ENCODE measurements around the gene ODC1.

The ODC1 gene

GRCh38 chr2:10410823-10411437, 37.2 kb downstream of the ODC1 start:
- no peak overlapping the region for H3K4me3 ChIP-seq (ENCODE audit: low read depth, low read length)
- TF ChIP-seq MAX (IDR thresholded peaks at IDR 0.05; ENCODE audit: low read depth, low read length) (no peak), MYC (IDR thresholded peaks at IDR 0.05; ENCODE audit: low read depth, low read length) (no peak), POLR2A (IDR thresholded peaks at IDR 0.05; ENCODE audit: extremely low read depth, insufficient read length) (no peak), CTCF (IDR thresholded peaks at IDR 0.05; ENCODE audit: low read depth, low read length) (no peak)
- DNase-seq (ENCODE audit: low read depth) = no peak

GRCh38 chr2:10410001-10410822, 37.9 kb downstream of the ODC1 start:
- peak; percentile 90 for DNase-seq (ENCODE audit: low read depth)
- TF ChIP-seq POLR2A (IDR thresholded peaks at IDR 0.05; ENCODE audit: extremely low read depth, insufficient read length) (no peak), MAX (IDR thresholded peaks at IDR 0.05; ENCODE audit: low read depth, low read length) (0 out of 2 replicates have a peak, but pooled peaks have one; percentile 22), MYC (IDR thresholded peaks at IDR 0.05; ENCODE audit: low read depth, low read length) (peak; percentile 48; the same call in 1 of the 2 replicates), CTCF (IDR thresholded peaks at IDR 0.05; ENCODE audit: low read depth, low read length) (no peak)
- no peak overlapping the region for H3K4me3 ChIP-seq (ENCODE audit: low read depth, low read length)

GRCh38 chr2:10408649-10409579, 39.2 kb downstream of the ODC1 start:
- H3K4me3 ChIP-seq (ENCODE audit: low read depth, low read length) = peak overlapping the region; percentile 21
- peak; percentile 88 for DNase-seq (ENCODE audit: low read depth)
- TF ChIP-seq CTCF (IDR thresholded peaks at IDR 0.05; ENCODE audit: low read depth, low read length) (peak; percentile 97), MAX (IDR thresholded peaks at IDR 0.05; ENCODE audit: low read depth, low read length) (peak; percentile 67), POLR2A (IDR thresholded peaks at IDR 0.05; ENCODE audit: extremely low read depth, insufficient read length) (no peak)

- no peak overlapping the region for H3K4me3 ChIP-seq (ENCODE audit: low read depth, low read length)
- TF ChIP-seq POLR2A (IDR thresholded peaks at IDR 0.05; ENCODE audit: extremely low read depth, insufficient read length) (no peak), CTCF (IDR thresholded peaks at IDR 0.05; ENCODE audit: low read depth, low read length) (no peak), MAX (IDR thresholded peaks at IDR 0.05; ENCODE audit: low read depth, low read length) (0 out of 2 replicates have a peak, but pooled peaks have one; percentile 23), MYC (IDR thresholded peaks at IDR 0.05; ENCODE audit: low read depth, low read length) (peak; percentile 4; the same call in 1 of the 2 replicates)
- peak; percentile 97 for DNase-seq (ENCODE audit: low read depth)
Observed at GRCh38 chr2:10407841-10408648, 40.1 kb downstream of the ODC1 start.

GRCh38 chr2:10407432-10407831, 40.7 kb downstream of the ODC1 start:
- no peak for TF ChIP-seq CTCF (IDR thresholded peaks at IDR 0.05; ENCODE audit: low read depth, low read length)
- no peak for TF ChIP-seq MYC (IDR thresholded peaks at IDR 0.05; ENCODE audit: low read depth, low read length)
- no peak for TF ChIP-seq MAX (IDR thresholded peaks at IDR 0.05; ENCODE audit: low read depth, low read length)
- TF ChIP-seq POLR2A (IDR thresholded peaks at IDR 0.05; ENCODE audit: extremely low read depth, insufficient read length) = no peak
- DNase-seq (ENCODE audit: low read depth) = peak; percentile 68
- no peak overlapping the region for H3K4me3 ChIP-seq (ENCODE audit: low read depth, low read length)

Measured in NB4 (cell line).